ENCODE results near the gene CHAT.

CHAT gene

GRCh38 chr10:49688920-49689319 is 75.1 kb downstream of the CHAT start:
- Histone ChIP-seq H3K4me3 (replicated peaks; ENCODE audit: insufficient read depth, low read length) (no peak overlapping the region), H3K27ac (replicated peaks) (no peak overlapping the region), H3K27me3 (ENCODE audit: insufficient read depth, poor library complexity, severe bottlenecking) (peaks cover 24% of the 10 kb centered on the region)
- TF ChIP-seq, protein P1, sequence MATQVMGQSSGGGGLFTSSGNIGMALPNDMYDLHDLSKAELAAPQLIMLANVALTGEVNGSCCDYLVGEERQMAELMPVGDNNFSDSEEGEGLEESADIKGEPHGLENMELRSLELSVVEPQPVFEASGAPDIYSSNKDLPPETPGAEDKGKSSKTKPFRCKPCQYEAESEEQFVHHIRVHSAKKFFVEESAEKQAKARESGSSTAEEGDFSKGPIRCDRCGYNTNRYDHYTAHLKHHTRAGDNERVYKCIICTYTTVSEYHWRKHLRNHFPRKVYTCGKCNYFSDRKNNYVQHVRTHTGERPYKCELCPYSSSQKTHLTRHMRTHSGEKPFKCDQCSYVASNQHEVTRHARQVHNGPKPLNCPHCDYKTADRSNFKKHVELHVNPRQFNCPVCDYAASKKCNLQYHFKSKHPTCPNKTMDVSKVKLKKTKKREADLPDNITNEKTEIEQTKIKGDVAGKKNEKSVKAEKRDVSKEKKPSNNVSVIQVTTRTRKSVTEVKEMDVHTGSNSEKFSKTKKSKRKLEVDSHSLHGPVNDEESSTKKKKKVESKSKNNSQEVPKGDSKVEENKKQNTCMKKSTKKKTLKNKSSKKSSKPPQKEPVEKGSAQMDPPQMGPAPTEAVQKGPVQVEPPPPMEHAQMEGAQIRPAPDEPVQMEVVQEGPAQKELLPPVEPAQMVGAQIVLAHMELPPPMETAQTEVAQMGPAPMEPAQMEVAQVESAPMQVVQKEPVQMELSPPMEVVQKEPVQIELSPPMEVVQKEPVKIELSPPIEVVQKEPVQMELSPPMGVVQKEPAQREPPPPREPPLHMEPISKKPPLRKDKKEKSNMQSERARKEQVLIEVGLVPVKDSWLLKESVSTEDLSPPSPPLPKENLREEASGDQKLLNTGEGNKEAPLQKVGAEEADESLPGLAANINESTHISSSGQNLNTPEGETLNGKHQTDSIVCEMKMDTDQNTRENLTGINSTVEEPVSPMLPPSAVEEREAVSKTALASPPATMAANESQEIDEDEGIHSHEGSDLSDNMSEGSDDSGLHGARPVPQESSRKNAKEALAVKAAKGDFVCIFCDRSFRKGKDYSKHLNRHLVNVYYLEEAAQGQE (IDR thresholded peaks at IDR 0.05; ENCODE audit: insufficient replicate concordance, low read depth), result no peak
- TF ChIP-seq POLR2AphosphoS5 (IDR thresholded peaks at IDR 0.05; ENCODE audit: low read depth) (no peak), SPI1 (IDR thresholded peaks at IDR 0.05; ENCODE audit: borderline replicate concordance, low read depth) (no peak)
- TF ChIP-seq, protein P2, sequence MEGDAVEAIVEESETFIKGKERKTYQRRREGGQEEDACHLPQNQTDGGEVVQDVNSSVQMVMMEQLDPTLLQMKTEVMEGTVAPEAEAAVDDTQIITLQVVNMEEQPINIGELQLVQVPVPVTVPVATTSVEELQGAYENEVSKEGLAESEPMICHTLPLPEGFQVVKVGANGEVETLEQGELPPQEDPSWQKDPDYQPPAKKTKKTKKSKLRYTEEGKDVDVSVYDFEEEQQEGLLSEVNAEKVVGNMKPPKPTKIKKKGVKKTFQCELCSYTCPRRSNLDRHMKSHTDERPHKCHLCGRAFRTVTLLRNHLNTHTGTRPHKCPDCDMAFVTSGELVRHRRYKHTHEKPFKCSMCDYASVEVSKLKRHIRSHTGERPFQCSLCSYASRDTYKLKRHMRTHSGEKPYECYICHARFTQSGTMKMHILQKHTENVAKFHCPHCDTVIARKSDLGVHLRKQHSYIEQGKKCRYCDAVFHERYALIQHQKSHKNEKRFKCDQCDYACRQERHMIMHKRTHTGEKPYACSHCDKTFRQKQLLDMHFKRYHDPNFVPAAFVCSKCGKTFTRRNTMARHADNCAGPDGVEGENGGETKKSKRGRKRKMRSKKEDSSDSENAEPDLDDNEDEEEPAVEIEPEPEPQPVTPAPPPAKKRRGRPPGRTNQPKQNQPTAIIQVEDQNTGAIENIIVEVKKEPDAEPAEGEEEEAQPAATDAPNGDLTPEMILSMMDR (IDR thresholded peaks at IDR 0.05; ENCODE audit: insufficient read depth, low read length), result no peak
- DNase-seq (ENCODE audit: low read depth in 1 of 2, low spot score in 1 of 2), result no peak

DNA sequence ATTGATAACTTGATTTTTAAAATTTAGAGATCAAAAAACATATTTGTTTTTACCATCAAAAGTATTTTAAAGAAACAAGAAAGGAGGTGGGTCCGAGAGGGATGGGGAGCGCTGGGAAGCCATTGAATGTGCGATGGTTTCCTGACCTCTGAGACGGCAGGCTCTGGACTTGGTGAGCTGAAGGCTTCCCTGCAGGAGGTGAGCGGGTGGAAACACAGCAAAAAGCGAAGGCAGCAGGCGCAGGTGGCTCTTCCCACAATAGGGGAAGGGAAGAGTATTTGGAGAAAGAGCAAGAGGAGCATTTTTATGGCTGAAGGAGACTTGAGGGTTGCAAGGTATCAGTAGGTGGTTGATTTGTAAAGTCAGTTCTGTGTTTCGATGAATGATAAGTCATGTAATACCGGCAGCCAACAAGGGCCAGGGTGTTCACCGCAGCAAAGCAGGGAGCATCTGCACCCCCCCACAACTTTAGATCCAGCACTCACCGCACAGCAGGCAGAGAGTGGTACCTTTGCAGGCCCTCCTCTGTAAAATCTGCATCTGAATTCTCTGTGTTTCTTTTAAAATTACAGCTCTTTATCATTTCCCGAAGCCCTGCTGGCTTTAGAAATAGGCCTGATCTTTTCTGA is 76.2 kb downstream of the CHAT start:
- Histone ChIP-seq H3K4me3 (replicated peaks; ENCODE audit: insufficient read depth, low read length) (no peak overlapping the region), H3K27ac (replicated peaks) (no peak overlapping the region), H3K27me3 (ENCODE audit: insufficient read depth, poor library complexity, severe bottlenecking) (peaks cover 24% of the 10 kb centered on the region)
- DNase-seq (ENCODE audit: low read depth in 1 of 2, low spot score in 1 of 2), result no peak
- TF ChIP-seq POLR2AphosphoS5 (IDR thresholded peaks at IDR 0.05; ENCODE audit: low read depth) (no peak), GABPA (IDR thresholded peaks at IDR 0.05; ENCODE audit: low read depth) (no peak), SPI1 (IDR thresholded peaks at IDR 0.05; ENCODE audit: borderline replicate concordance, low read depth) (no peak)
- TF ChIP-seq, protein P1 (IDR thresholded peaks at IDR 0.05; ENCODE audit: insufficient replicate concordance, low read depth), result no peak
- TF ChIP-seq, protein P2 (IDR thresholded peaks at IDR 0.05; ENCODE audit: insufficient read depth, low read length), result no peak

DNA sequence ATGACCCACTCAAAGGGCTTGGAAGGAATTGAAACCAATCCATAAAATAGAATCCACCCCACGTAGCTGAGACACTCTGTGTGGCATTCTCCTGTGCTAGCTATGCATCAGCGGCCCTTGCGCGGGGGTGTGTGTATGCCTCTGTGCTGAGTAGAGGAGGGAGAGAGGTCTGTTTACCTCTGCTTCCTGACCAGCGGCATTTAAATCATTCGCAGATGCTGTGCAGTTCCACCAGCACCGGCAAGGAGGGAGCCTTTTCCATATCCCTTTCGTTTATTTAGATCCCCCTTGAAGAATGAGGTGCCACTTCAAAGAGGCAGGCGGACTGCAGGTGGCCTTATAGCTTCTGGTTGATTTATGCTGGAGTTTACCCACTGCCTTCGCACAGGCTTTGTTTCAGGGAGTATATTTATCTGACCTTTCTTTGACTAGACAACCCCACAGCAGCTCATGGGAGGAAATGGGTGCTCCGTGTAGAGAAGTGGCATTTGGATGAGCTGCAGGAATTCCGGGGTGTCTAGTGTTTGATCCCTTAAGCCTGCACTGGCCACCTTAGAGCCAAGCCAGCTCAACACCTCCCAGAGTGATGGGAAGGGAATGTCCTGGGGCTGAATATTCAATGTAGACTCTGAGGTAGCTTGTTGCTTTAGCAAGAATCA is 77.0 kb downstream of the CHAT start:
- peaks cover 24% of the 10 kb centered on the region for H3K27me3 ChIP-seq (ENCODE audit: insufficient read depth, poor library complexity, severe bottlenecking)
- TF ChIP-seq, protein P1 (IDR thresholded peaks at IDR 0.05; ENCODE audit: insufficient replicate concordance, low read depth), result no peak
- TF ChIP-seq, protein P2 (IDR thresholded peaks at IDR 0.05; ENCODE audit: insufficient read depth, low read length), result no peak
- no peak for TF ChIP-seq SPI1 (IDR thresholded peaks at IDR 0.05; ENCODE audit: borderline replicate concordance, low read depth)

More for the DNA sequence above, 77.0 kb downstream of the CHAT start:
- no peak for DNase-seq (ENCODE audit: low read depth in 1 of 2, low spot score in 1 of 2)
- Histone ChIP-seq H3K27ac (replicated peaks) (no peak overlapping the region), H3K4me3 (replicated peaks; ENCODE audit: insufficient read depth, low read length) (no peak overlapping the region)

Data from HL-60 (cell line).